ENCODE results near the gene PRKCH. TPM values are rescaled to one million over a fixed set of nuclear protein-coding genes. Genes with fewer than 3 reads are reported as not detected.
"Not testable (repeated sequence)": the region's sequence is repeated elsewhere in the genome, so short reads cannot be mapped to it uniquely, and the experiment has no call there.

Gene PRKCH
- total and polyA plus RNA-seq, 7 donors, result 4.2 to 19.9 (median 10.0) TPM

- 89 to 94% methylated on average over 3 of the region's 3 CpGs for WGBS, 2 donors
- no peak for DNase-seq
- intact Hi-C loops (cut with DNase I), result loop anchor here (5.0 kb wide), 1 partner anchor 269 kb away; no protein-coding TSS in a partner anchor
- Histone ChIP-seq H3K36me3 (no peaks in the 10 kb centered on the region), H3K9me3 (no peaks in the 10 kb centered on the region), H3K27me3 (peaks cover 0 to 8% (median 0%) of the 10 kb centered on the region in 3 donors), H3K4me1 (no peaks in the 10 kb centered on the region), H3K4me3 (no peak overlapping the region), H3K27ac (no peak overlapping the region)
- TF ChIP-seq EP300 (IDR thresholded peaks at IDR 0.05) (no peak), POLR2AphosphoS5 (IDR thresholded peaks at IDR 0.05) (no peak)
Measured at GRCh38 chr14:61463664-61464285, 142.4 kb downstream of the PRKCH start.

GRCh38 chr14:61464539-61465320 is 143.4 kb downstream of the PRKCH start:
- WGBS, 2 donors, result 77 to 98% methylated on average over 2 of the region's 2 CpGs
- H3K36me3 ChIP-seq, DNase-seq, H3K27ac ChIP-seq, H3K4me1 ChIP-seq, H3K9me3 ChIP-seq, H3K4me3 ChIP-seq: not testable (repeated sequence)
- intact Hi-C loops (cut with DNase I), result loop anchor here (5.0 kb wide), 1 partner anchor 268 kb away; no protein-coding TSS in a partner anchor
- peaks cover 0 to 17% (median 0%) of the 10 kb centered on the region in 3 donors for H3K27me3 ChIP-seq

- Histone ChIP-seq H3K27me3 (peaks cover 0 to 13% (median 0%) of the 10 kb centered on the region in 3 donors), H3K9me3 (no peaks in the 10 kb centered on the region), H3K36me3 (no peaks in the 10 kb centered on the region), H3K27ac (no peak overlapping the region), H3K4me1 (peaks cover 0 to 19% (median 16%) of the 10 kb centered on the region in 4 donors), H3K4me3 (no peak overlapping the region)
- intact Hi-C loops (cut with DNase I), result no loop called here
- DNase-seq, result peak; percentile 80
- 79 to 86% methylated on average over 17 of the region's 17 CpGs for WGBS, 2 donors
- TF ChIP-seq, protein P1, sequence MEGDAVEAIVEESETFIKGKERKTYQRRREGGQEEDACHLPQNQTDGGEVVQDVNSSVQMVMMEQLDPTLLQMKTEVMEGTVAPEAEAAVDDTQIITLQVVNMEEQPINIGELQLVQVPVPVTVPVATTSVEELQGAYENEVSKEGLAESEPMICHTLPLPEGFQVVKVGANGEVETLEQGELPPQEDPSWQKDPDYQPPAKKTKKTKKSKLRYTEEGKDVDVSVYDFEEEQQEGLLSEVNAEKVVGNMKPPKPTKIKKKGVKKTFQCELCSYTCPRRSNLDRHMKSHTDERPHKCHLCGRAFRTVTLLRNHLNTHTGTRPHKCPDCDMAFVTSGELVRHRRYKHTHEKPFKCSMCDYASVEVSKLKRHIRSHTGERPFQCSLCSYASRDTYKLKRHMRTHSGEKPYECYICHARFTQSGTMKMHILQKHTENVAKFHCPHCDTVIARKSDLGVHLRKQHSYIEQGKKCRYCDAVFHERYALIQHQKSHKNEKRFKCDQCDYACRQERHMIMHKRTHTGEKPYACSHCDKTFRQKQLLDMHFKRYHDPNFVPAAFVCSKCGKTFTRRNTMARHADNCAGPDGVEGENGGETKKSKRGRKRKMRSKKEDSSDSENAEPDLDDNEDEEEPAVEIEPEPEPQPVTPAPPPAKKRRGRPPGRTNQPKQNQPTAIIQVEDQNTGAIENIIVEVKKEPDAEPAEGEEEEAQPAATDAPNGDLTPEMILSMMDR (IDR thresholded peaks at IDR 0.05), result no peak
- TF ChIP-seq POLR2A (IDR thresholded peaks at IDR 0.05) (no peak), EP300 (IDR thresholded peaks at IDR 0.05) (peak in 2 of 4 donors; percentile 60 to 64), POLR2AphosphoS5 (IDR thresholded peaks at IDR 0.05) (peak; percentile 39 to 83 (median 60))
Measured at GRCh38 chr14:61466249-61466904, 145.0 kb downstream of the PRKCH start.

- 94 to 95% methylated on average over 3 of the region's 3 CpGs for WGBS, 2 donors
- H3K4me1 ChIP-seq, result peaks cover 0 to 24% (median 22%) of the 10 kb centered on the region in 4 donors
- no peak for TF ChIP-seq POLR2AphosphoS5 (IDR thresholded peaks at IDR 0.05)
- TF ChIP-seq EP300 (IDR thresholded peaks at IDR 0.05), result no peak
- no peak for TF ChIP-seq POLR2A (IDR thresholded peaks at IDR 0.05)
- TF ChIP-seq, protein P1 (IDR thresholded peaks at IDR 0.05), result no peak
- H3K27me3 ChIP-seq, result peaks cover 0 to 11% (median 0%) of the 10 kb centered on the region in 3 donors
- no peak overlapping the region for H3K27ac ChIP-seq
- DNase-seq, result no peak
- no peaks in the 10 kb centered on the region for H3K9me3 ChIP-seq
- H3K36me3 ChIP-seq, result no peaks in the 10 kb centered on the region
- H3K4me3 ChIP-seq, result no peak overlapping the region
- intact Hi-C loops (cut with DNase I), result no loop called here
Measured at GRCh38 chr14:61466905-61467280, 145.5 kb downstream of the PRKCH start.

GRCh38 chr14:61467296-61467695 is 145.9 kb downstream of the PRKCH start:
- DNase-seq, result no peak
- H3K36me3 ChIP-seq, result no peaks in the 10 kb centered on the region
- 87 to 91% methylated on average over 7 of the region's 7 CpGs for WGBS, 2 donors
- intact Hi-C loops (cut with DNase I), result no loop called here
- H3K9me3 ChIP-seq, result no peaks in the 10 kb centered on the region
- peaks cover 0 to 28% (median 25%) of the 10 kb centered on the region in 4 donors for H3K4me1 ChIP-seq
- H3K27me3 ChIP-seq, result peaks cover 0 to 11% (median 0%) of the 10 kb centered on the region in 3 donors
- TF ChIP-seq POLR2AphosphoS5 (IDR thresholded peaks at IDR 0.05) (no peak), POLR2A (IDR thresholded peaks at IDR 0.05) (no peak), EP300 (IDR thresholded peaks at IDR 0.05) (no peak)
- TF ChIP-seq, protein P1 (IDR thresholded peaks at IDR 0.05), result no peak
- no peak overlapping the region for H3K4me3 ChIP-seq
- H3K27ac ChIP-seq, result peak overlapping the region in 1 of 4 donors; percentile 12

All from sigmoid colon (tissue), 7 donors.